ENCODE measurements around the gene ACTC1. TPM values are rescaled to one million over a fixed set of nuclear protein-coding genes. Genes with fewer than 3 reads are reported as not detected.

Gene ACTC1
- total RNA-seq, 2 donors from 2014 or later, result not detected

DNA sequence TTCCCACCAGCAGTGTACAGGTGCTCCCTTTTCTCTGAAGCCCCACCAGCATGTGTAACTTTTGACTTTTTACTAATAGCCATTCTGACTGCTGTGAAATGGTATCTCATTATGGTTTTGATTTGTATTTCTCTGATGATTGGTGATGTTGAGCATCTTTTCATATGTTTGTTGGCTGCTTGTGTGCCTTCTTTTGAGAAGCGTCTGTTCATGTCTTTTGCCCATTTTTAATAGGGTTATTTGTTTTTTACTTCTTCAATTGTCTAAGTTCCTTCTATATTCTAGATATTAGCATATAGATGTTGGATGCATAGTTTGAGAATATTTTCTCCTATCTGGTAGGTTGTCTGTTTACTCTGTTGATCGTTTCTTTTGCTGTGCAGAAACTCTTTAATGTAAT lies 14.6 kb downstream of the ACTC1 start:
- no peak for DNase-seq (ENCODE audit: low spot score in 2 of 2)
- ATAC-seq, result no peak
- no peaks in the 10 kb centered on the region for H3K9me3 Mint-ChIP-seq
- no peak overlapping the region for H3K27ac Mint-ChIP-seq
- H3K36me3 Mint-ChIP-seq, result no peaks in the 10 kb centered on the region

DNA sequence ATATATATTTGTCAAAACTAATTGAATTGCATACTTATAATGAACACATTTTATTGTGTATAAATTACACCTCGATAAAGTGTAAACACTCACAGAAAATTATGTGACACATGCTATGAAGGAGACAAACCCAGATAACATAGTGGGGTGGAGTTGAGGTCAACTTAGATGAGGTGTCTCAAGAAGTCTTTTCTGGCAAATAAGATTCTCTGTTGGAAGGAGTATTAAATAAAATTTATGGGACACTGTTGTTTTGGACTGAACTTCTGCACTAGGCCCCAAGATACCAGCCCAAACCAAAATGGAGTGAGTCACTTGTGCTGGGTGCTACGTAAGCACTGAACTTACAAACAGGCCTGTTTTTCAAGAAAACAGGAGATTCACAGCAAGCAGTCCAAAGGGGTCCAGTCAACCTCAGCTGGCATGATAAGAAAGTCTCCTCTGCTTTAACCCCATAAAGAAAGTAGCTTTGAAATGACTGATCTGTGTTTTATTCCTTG lies 18.7 kb downstream of the ACTC1 start:
- no peaks in the 10 kb centered on the region for H3K9me3 Mint-ChIP-seq
- no peaks in the 10 kb centered on the region for H3K36me3 Mint-ChIP-seq
- ATAC-seq (no peak), DNase-seq (ENCODE audit: low spot score in 2 of 2) (no peak)
- H3K27ac Mint-ChIP-seq, result no peak overlapping the region

DNA sequence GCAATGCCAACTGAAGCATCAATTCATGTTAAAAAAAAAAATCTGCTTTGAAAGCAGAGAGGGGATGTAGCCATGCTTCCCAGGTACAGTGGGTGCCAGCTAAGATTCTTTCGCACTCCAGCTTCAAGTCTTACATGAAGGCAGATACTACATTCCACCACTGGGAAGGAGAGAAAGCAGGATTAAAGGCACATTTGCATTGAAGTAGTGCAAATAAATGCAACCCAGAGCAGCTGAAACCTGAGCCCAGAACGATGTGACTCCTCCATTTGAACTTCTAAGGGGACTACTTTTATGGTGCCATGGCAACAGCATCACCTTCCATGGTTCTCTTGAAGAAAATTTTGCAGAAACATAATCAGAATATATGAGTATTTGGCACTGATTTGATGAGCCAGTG lies 21.4 kb downstream of the ACTC1 start:
- Mint-ChIP-seq H3K9me3 (no peaks in the 10 kb centered on the region), H3K27ac (no peak overlapping the region), H3K36me3 (no peaks in the 10 kb centered on the region)
- DNase-seq (ENCODE audit: low spot score in 2 of 2), result no peak
- no peak for ATAC-seq

DNA sequence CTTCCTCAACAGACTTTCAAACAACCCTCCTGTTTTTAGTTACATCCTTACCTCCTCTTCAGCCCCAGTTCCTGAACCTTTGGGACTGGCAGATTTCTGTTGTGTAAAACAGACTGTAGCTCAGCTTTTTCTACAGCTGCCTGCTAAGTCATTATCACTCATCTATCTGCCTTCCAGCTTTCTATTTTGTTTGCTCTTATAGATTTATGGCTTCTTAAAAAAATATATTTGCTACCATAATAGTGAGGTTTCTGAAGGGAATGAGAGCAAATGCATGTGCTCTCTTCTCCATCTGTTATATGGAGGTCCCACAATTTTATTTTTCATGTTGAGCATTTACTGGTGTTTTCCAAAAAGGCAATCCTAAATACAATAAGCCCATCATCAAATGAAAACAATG lies 22.3 kb downstream of the ACTC1 start:
- ATAC-seq, result no peak

DNA sequence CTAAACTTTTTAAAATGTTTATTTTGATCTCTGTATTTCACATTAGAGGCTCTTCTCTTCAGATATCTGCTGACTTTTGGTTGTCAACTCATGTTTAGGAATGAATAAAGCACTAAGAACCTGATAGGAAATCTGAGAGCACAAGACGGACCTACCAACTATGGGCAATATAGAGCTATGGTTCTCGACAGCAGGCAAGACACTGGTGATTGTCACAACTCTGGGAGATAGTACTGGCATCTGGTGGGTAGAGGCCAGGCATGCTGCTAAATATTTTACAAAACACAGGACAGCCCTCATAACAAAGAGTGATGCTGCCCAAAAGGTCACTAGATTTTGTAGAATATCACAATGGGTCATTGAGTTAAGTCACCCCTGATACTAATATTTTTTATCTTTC lies 23.0 kb downstream of the ACTC1 start:
- no peak overlapping the region for H3K27ac Mint-ChIP-seq
- no peaks in the 10 kb centered on the region for H3K36me3 Mint-ChIP-seq
- no peak for DNase-seq (ENCODE audit: low spot score in 2 of 2)
- H3K9me3 Mint-ChIP-seq, result no peaks in the 10 kb centered on the region
- no peak for ATAC-seq

More for the DNA sequence above, 22.3 kb downstream of the ACTC1 start:
- H3K36me3 Mint-ChIP-seq, result no peaks in the 10 kb centered on the region
- no peak overlapping the region for H3K27ac Mint-ChIP-seq
- DNase-seq (ENCODE audit: low spot score in 2 of 2), result no peak
- no peaks in the 10 kb centered on the region for H3K9me3 Mint-ChIP-seq

- Mint-ChIP-seq H3K27ac (no peak overlapping the region), H3K36me3 (no peaks in the 10 kb centered on the region), H3K9me3 (no peaks in the 10 kb centered on the region)
- no peak for DNase-seq (ENCODE audit: low spot score in 2 of 2)
- no peak for ATAC-seq
Measured at GRCh38 chr15:34769711-34770110, 25.6 kb downstream of the ACTC1 start.

DNA sequence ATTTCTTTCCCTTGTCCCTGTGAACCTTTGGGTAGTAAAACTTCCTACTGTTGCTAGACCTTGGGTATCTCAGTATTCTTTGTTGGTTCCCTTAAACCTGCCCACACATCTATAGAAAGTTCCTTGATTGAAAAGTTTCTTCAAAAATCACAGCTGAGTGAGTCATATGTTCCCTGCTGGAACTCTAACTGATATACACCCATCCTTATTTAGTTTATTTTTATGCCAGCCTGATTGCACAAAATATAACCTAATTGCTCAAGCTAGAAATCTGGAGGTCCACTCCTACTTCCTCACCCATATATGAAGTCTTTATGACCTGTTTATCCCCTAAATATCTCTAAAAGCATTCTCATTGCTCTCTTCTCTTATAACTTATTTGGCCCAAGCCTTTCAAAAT lies 26.8 kb downstream of the ACTC1 start:
- Mint-ChIP-seq H3K27ac (no peak overlapping the region), H3K36me3 (no peaks in the 10 kb centered on the region), H3K9me3 (no peaks in the 10 kb centered on the region)
- no peak for DNase-seq (ENCODE audit: low spot score in 2 of 2)
- ATAC-seq, result no peak

GRCh38 chr15:34765741-34766140 lies 29.6 kb downstream of the ACTC1 start:
- Mint-ChIP-seq H3K9me3 (no peaks in the 10 kb centered on the region), H3K36me3 (no peaks in the 10 kb centered on the region), H3K27ac (no peak overlapping the region)
- DNase-seq (ENCODE audit: low spot score in 2 of 2), result no peak
- ATAC-seq, result no peak

DNA sequence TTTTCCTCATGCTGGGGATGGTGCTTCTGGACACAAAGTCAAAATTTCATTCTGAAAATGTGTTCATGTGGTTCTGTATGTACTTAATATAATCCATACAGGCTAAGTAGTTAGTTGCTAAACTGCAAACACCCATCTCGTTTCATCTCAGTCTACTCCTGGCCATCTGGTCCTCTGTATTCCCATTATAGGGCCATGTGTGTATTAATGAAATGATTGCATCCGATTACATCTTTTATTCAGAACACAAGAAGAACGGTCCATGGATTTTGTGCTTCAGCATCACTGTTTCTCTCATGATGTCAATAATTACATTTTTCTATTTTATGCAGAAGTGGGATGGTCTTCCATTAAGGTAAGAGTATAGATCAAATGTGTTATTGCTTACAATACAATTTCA lies 34.4 kb downstream of the ACTC1 start:
- H3K9me3 Mint-ChIP-seq, result no peaks in the 10 kb centered on the region
- H3K36me3 Mint-ChIP-seq, result no peaks in the 10 kb centered on the region
- DNase-seq (ENCODE audit: low spot score in 2 of 2) (no peak), ATAC-seq (no peak)
- H3K27ac Mint-ChIP-seq, result no peak overlapping the region

DNA sequence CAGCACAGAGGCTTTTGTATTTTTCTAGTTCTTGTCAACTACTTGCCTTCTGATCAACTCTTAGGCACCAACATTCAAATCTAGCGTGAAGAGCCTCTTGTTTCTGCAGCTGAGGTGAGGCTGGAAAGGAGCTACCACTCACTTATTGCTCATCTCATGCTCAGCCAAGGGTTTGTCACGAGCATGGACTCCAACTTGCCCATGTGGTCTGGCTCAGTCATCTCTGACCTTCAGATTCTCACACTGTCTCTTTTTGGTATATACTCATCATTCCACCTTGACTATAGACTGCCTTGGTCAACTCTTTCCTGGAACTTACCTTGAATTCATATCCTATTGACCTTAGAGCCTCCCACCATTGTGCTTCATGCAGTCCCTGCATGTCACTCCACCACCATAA lies 35.4 kb downstream of the ACTC1 start:
- Mint-ChIP-seq H3K36me3 (no peaks in the 10 kb centered on the region), H3K9me3 (no peaks in the 10 kb centered on the region), H3K27ac (no peak overlapping the region)
- DNase-seq (ENCODE audit: low spot score in 2 of 2), result no peak
- peak in 1 of 2 donors; percentile 41 for ATAC-seq

- ATAC-seq, result no peak
- H3K9me3 Mint-ChIP-seq, result no peaks in the 10 kb centered on the region
- no peak for DNase-seq (ENCODE audit: low spot score in 2 of 2)
- H3K27ac Mint-ChIP-seq, result no peak overlapping the region
- no peaks in the 10 kb centered on the region for H3K36me3 Mint-ChIP-seq
Measured at GRCh38 chr15:34759347-34759746, 36.0 kb downstream of the ACTC1 start.

DNA sequence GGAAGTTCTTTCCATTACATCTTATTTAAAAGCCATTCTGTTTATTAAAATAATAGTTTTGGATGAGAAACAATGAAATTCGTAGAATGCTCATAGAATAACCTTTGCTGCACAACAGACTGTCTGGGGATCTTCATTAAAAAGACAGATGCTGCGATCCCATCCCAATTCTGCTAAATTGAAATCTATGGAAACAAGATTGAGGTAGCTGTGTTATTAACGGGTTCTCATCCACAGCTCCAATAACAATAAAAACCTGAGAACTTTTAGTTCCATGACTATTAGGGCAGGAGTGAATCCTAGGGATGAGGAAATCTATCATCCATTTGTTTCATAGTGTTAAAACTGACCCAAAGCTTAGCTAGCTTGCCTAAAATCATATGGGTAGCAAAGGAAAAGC lies 38.1 kb downstream of the ACTC1 start:
- DNase-seq (ENCODE audit: low spot score in 2 of 2), result no peak
- Mint-ChIP-seq H3K36me3 (peaks cover 0 to 4% of the 10 kb centered on the region in 2 donors), H3K27ac (no peak overlapping the region), H3K9me3 (no peaks in the 10 kb centered on the region)
- no peak for ATAC-seq

GRCh38 chr15:34755419-34755773 lies 40.0 kb downstream of the ACTC1 start:
- DNase-seq (ENCODE audit: low spot score in 2 of 2), result no peak
- ATAC-seq, result no peak
- Mint-ChIP-seq H3K27ac (no peak overlapping the region), H3K9me3 (no peaks in the 10 kb centered on the region), H3K36me3 (peaks cover 0 to 4% of the 10 kb centered on the region in 2 donors)

GRCh38 chr15:34754674-34755418 lies 40.5 kb downstream of the ACTC1 start, which contains the start of gene GJD2:
Gene GJD2, minus strand, starts transcription at chr15:34754998. Its CDS starts 510 bp downstream, at chr15:34754488.
- peaks cover 0 to 4% of the 10 kb centered on the region in 2 donors for H3K36me3 Mint-ChIP-seq
- DNase-seq (ENCODE audit: low spot score in 2 of 2), result peak in 1 of 2 donors; percentile 4
- ATAC-seq, result no peak
- H3K9me3 Mint-ChIP-seq, result no peaks in the 10 kb centered on the region
- H3K27ac Mint-ChIP-seq, result no peak within 1 kb of the TSS

DNA sequence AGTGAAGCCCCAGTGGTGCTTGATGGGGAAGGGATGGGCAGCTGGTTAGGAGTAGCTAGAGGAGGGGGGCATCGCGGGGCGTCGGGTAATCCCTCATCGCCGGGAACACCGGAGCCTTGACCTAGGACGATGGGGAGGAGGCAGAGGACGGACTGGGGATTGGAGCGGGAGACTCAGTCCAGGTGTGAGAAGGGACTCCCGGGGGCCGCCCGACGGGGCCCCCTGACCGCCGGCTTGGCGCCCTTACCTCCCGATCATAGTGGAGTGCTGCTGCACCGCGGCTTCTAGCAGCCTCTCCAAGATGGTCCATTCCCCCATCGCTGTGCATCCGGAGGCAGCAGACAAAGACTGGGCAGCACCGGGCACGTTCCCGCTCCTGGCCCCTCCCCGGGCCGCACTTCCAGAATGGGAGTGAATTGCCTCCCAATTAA lies 41.2 kb downstream of the ACTC1 start:
- DNase-seq (ENCODE audit: low spot score in 2 of 2) (no peak), ATAC-seq (no peak)
- Mint-ChIP-seq H3K36me3 (peaks cover 0 to 4% of the 10 kb centered on the region in 2 donors), H3K27ac (no peak overlapping the region), H3K9me3 (no peaks in the 10 kb centered on the region)

DNA sequence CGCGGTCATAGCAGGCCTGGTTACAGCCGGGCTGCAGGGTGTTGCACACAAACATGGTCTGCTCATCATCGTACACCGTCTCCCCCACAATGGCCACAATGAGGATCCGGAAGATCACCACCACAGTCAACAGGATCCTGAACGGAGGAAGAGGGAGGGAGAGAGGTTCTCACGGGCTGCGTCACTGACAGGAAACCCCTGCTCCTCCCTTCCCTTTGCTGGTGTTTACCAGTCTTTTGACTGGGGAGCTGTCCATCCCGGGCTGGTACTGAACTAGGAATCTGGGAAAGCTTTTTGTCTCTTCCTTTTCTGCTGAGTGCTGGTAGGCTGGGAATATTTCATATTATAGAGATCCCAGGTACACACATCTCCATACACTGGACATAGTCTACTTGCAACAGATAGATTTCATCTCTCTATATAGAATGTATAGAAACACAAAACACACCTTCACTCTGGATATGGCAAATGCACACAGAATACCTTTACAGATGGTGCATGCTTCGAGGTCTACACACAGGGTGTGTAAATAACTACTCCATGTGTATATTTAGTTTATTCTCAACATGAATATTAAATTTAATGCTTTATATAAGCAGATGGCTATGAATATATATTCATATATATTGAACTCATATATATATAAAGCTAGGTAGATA lies 42.0 kb downstream of the ACTC1 start:
- no peak for ATAC-seq
- Mint-ChIP-seq H3K27ac (no peak overlapping the region), H3K36me3 (peaks cover 0 to 4% of the 10 kb centered on the region in 2 donors), H3K9me3 (no peaks in the 10 kb centered on the region)
- DNase-seq (ENCODE audit: low spot score in 2 of 2), result no peak

DNA sequence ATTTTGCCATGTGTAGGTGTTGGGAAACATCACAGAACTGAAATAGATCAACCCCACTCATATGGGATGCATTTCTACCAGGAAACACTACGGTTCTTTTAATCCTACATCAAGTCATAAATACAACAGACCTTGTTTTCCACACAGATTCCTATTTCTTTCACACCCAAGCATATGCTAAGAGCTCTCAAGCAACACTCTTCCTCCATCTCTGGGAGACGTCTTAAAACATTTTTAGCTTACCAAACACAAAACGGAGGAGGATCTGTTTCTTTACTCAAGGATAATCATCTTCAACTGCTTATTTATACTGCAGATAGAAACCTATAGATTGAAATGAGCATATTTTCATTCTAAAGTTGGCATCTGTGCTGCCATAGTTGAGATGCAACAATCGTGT lies 45.7 kb downstream of the ACTC1 start:
- Mint-ChIP-seq H3K9me3 (no peaks in the 10 kb centered on the region), H3K36me3 (peaks cover 0 to 4% of the 10 kb centered on the region in 2 donors), H3K27ac (no peak overlapping the region)
- ATAC-seq (no peak), DNase-seq (ENCODE audit: low spot score in 2 of 2) (no peak)

Measured in activated naive CD4-positive, alpha-beta T cell treated with anti-CD3 and anti-CD28 coated beads, Interleukin-2, amount 50 U/mL, for 72 hours (primary cell).